ENCODE results near the gene GNB5.

GNB5 gene

GRCh38 chr15:52163321-52164190 lies 27.6 kb downstream of the GNB5 start:
- Mint-ChIP-seq H3K27me3 (no peaks in the 10 kb centered on the region), H3K27ac (no peak overlapping the region), H3K4me3 (no peak overlapping the region), H3K4me1 (peaks cover 45% of the 10 kb centered on the region), H3K9me3 (no peaks in the 10 kb centered on the region), H3K36me3 (peaks cover 34% of the 10 kb centered on the region)
- no peak for ATAC-seq

DNA sequence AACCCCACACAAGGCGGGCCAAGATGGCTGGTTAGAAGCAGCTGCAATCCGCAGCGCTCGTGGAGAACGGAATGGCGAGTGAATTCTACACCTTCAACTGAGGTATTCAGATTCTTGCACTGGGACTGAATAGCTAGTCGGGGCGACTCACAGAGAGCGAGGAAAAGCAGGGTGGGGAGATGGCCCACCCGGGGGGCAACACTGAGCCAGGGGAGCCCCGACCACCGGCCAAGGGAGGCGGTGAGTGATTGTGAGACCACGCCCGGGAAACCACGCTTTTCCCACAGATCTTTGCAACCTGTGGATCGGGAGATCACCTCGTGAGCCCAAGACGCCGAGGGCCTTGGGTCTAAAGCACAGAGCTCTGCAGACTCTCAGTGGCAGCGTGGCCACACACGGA lies 28.3 kb downstream of the GNB5 start:
- no peak for ATAC-seq
- Mint-ChIP-seq H3K4me1 (peaks cover 38% of the 10 kb centered on the region), H3K4me3 (no peak overlapping the region), H3K27ac (no peak overlapping the region), H3K9me3 (no peaks in the 10 kb centered on the region), H3K36me3 (peaks cover 35% of the 10 kb centered on the region), H3K27me3 (no peaks in the 10 kb centered on the region)

GRCh38 chr15:52162260-52162659 lies 28.9 kb downstream of the GNB5 start:
- no peak for ATAC-seq
- Mint-ChIP-seq H3K9me3 (no peaks in the 10 kb centered on the region), H3K36me3 (peaks cover 35% of the 10 kb centered on the region), H3K27me3 (no peaks in the 10 kb centered on the region), H3K4me1 (peaks cover 35% of the 10 kb centered on the region), H3K27ac (no peak overlapping the region), H3K4me3 (no peak overlapping the region)

DNA sequence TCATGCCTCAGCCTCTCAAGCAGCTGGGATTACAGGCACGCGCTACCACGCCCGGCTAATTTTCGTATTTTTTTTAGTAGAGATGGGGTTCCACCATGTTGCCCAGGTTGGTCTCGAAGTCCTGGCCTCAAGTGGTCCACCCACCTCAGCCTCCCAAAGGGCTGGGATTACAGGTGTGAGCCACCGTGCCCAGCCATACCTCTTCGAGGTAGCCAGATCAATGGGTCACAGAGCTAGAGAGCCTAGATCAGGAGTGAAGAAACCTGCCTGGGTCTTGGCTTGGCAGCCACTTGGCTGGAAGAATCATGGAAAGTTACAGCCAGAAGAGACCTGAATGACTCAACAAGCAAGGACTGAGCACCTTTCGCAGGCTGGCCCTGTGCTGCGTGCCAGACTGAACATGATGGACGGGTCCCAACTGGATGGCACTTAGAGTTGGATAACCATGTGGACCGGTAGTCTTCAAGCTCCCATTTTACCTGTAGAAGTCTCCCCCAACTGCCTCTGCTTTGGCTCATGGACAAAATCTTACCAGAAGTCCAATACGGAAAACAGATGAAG lies 29.7 kb downstream of the GNB5 start:
- H3K4me3 Mint-ChIP-seq = no peak overlapping the region
- H3K27ac Mint-ChIP-seq = no peak overlapping the region
- H3K27me3 Mint-ChIP-seq = no peaks in the 10 kb centered on the region
- no peak for ATAC-seq
- peaks cover 28% of the 10 kb centered on the region for H3K4me1 Mint-ChIP-seq
- peaks cover 35% of the 10 kb centered on the region for H3K36me3 Mint-ChIP-seq
- H3K9me3 Mint-ChIP-seq = no peaks in the 10 kb centered on the region

GRCh38 chr15:52159645-52160044 lies 31.5 kb downstream of the GNB5 start:
- H3K4me1 Mint-ChIP-seq = peaks cover 10% of the 10 kb centered on the region
- no peak overlapping the region for H3K27ac Mint-ChIP-seq
- peaks cover 35% of the 10 kb centered on the region for H3K36me3 Mint-ChIP-seq
- no peaks in the 10 kb centered on the region for H3K27me3 Mint-ChIP-seq
- ATAC-seq = no peak
- no peaks in the 10 kb centered on the region for H3K9me3 Mint-ChIP-seq
- no peak overlapping the region for H3K4me3 Mint-ChIP-seq

DNA sequence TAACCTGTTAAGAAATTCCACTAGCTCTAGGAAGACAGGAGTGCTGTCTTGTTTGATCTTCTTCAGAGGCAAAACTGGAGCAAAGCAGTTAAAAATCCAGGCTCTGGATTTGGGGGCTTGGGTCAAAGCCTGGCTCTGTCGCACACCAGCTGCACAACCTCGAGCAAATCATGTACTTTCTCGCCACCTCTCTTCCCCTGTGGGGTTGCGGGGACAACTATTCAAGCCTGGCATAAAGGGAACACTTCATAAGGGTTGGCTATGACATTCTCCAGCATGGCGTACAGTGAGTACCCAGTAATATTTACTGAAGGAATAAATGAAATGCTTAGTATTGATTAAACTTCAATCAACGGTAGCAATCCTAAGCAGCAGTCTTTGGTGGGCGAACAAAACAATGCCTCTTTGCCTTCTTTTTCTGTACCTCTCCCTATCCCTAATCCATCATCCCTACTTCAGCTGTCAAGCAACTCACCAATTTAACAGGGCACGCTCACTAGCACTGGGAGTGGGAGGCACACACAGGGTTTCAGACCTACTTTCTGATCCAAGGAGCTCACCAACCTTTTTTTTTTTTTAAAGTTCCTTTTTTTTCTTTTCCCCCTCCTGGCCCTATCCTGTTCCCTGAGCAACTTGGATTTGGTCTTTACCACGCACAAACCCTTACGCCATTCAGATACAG lies 33.0 kb downstream of the GNB5 start:
- Mint-ChIP-seq H3K4me3 (no peak overlapping the region), H3K4me1 (peaks cover 7% of the 10 kb centered on the region), H3K27me3 (no peaks in the 10 kb centered on the region), H3K9me3 (no peaks in the 10 kb centered on the region), H3K27ac (no peak overlapping the region), H3K36me3 (peaks cover 40% of the 10 kb centered on the region)
- no peak for ATAC-seq

DNA sequence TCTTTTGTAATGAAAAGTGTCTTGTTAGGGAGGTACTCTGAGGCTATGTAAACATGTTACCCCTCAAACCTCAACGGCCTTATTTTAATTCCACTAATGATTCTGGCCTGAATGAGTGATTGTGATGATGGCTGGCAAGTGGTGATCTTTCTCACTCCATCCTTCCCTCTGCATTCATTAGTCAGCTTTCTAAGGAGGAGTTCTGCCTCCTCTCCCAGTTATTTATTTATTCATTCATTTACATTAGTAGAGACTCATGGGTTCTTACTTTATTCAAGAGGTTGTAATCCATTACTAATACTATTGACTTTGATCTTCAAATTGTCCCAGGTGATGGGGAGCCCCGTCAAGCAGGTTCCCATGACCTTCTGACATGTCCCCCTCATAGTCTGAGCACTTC lies 35.3 kb downstream of the GNB5 start:
- no peak for ATAC-seq
- no peak overlapping the region for H3K27ac Mint-ChIP-seq
- H3K9me3 Mint-ChIP-seq = no peaks in the 10 kb centered on the region
- H3K36me3 Mint-ChIP-seq = peaks cover 43% of the 10 kb centered on the region
- no peaks in the 10 kb centered on the region for H3K27me3 Mint-ChIP-seq
- H3K4me3 Mint-ChIP-seq = no peak overlapping the region
- H3K4me1 Mint-ChIP-seq = peaks cover 9% of the 10 kb centered on the region

DNA sequence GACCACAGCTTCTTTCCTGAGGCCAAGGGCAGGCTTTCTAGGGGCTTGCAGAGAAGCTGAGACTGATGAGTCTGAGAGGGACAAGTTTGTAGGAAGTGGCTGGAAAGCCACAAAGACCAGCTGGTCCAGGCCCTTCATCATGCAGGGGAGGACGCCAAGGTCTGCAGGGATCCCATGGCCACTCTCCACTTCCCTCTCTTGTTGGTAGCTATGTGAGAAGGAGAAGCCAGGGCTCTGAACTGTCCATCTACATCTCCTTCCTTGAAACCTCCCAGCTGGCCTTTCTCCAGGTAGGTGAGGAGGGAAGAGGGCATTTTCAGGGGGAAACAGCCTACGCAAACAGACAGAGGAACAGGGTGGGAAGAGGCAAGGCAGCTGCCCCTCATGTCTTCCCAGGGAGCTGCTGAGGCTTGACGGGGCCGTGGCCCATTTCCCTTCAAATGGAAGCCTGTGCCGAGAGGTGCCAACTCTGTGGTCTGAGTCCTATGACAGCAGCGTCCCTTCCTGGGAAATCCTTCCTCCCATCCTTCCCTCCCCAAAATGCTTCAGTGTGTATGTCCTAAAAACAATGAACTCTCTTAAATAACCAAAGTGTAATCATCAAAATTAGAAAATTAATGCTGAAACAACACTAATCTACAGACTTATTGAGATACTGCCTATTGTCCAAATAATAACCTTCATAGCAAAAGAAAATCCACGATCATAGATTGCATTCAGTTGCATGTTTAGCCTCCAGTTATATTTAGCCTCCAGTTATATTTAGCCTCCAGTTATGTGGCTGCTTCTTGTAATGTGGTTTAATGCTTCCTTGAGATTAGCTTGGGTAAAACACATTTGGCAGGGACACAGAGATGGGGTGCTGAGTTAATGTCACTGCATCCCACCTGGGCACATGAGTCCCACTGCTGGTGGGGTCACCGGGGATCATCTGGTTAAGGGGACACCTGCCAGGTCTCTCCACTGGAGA lies 36.0 kb downstream of the GNB5 start:
- no peaks in the 10 kb centered on the region for H3K9me3 Mint-ChIP-seq
- no peaks in the 10 kb centered on the region for H3K27me3 Mint-ChIP-seq
- H3K4me1 Mint-ChIP-seq = peaks cover 16% of the 10 kb centered on the region
- peaks cover 45% of the 10 kb centered on the region for H3K36me3 Mint-ChIP-seq
- ATAC-seq = no peak
- no peak overlapping the region for H3K27ac Mint-ChIP-seq
- no peak overlapping the region for H3K4me3 Mint-ChIP-seq

DNA sequence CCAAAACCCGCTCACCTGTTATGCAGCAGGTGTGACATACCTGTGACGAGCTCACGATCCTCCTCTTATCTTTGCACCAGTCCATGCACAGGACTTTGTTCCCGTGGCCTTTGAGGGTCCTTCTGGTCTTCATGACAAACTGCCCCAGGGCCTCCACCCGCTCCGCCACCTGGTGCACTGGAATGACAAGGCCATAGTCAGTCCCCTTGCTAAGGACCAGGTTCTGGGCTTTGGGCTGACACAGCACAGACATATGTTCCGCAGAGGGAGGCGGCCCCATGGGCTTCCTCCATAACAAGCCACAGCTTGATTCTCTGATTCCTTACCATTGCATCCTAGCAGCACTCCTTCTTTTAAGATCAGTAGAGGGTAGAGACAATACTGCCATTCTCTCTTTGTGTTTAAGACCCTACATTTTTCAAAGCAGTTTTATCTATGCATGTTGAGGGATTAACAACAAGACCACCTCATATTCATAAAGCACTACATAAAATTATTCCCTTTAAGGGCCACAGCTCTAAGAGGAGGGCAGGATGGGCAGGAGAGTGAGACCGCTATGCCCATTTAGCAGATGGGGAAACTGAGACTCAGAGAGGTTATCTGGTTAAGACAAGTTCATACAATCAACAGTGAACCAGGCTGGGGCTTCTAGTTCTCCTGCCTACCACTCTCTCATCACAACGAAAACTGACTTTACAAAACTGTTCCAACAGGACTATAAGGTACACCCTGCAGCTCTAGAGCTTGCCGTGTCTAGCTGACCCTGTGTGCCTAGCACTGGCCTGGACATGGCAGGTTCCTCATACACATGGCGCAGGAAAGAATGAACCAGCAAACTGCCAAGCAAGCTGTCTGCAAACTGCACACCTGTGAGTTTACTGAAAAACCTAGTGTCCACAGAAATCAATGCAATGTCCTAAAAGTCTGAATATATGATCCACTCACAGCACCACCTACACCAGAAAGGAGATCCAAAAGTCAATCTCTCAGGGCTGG lies 37.0 kb downstream of the GNB5 start:
- Mint-ChIP-seq H3K27ac (no peak overlapping the region), H3K36me3 (peaks cover 46% of the 10 kb centered on the region), H3K4me3 (no peak overlapping the region), H3K27me3 (no peaks in the 10 kb centered on the region), H3K9me3 (no peaks in the 10 kb centered on the region), H3K4me1 (peaks cover 18% of the 10 kb centered on the region)
- ATAC-seq = no peak

- no peak overlapping the region for H3K4me3 Mint-ChIP-seq
- H3K36me3 Mint-ChIP-seq = peaks cover 62% of the 10 kb centered on the region
- no peaks in the 10 kb centered on the region for H3K27me3 Mint-ChIP-seq
- peaks cover 18% of the 10 kb centered on the region for H3K4me1 Mint-ChIP-seq
- no peaks in the 10 kb centered on the region for H3K9me3 Mint-ChIP-seq
- H3K27ac Mint-ChIP-seq = peak overlapping the region; percentile 64
- ATAC-seq = no peak
Measured at GRCh38 chr15:52151353-52151752, 39.8 kb downstream of the GNB5 start.

GRCh38 chr15:52150871-52151270 lies 40.3 kb downstream of the GNB5 start:
- ATAC-seq = peak; percentile 55
- H3K27ac Mint-ChIP-seq = peak overlapping the region; percentile 64
- peaks cover 66% of the 10 kb centered on the region for H3K36me3 Mint-ChIP-seq
- no peaks in the 10 kb centered on the region for H3K27me3 Mint-ChIP-seq
- H3K4me1 Mint-ChIP-seq = peaks cover 18% of the 10 kb centered on the region
- H3K9me3 Mint-ChIP-seq = no peaks in the 10 kb centered on the region
- no peak overlapping the region for H3K4me3 Mint-ChIP-seq

GRCh38 chr15:52150043-52150825 lies 41.0 kb downstream of the GNB5 start:
- Mint-ChIP-seq H3K4me1 (peaks cover 18% of the 10 kb centered on the region), H3K27ac (peak overlapping the region; percentile 64), H3K4me3 (no peak overlapping the region), H3K9me3 (no peaks in the 10 kb centered on the region), H3K27me3 (no peaks in the 10 kb centered on the region), H3K36me3 (peaks cover 66% of the 10 kb centered on the region)
- no peak for ATAC-seq

DNA sequence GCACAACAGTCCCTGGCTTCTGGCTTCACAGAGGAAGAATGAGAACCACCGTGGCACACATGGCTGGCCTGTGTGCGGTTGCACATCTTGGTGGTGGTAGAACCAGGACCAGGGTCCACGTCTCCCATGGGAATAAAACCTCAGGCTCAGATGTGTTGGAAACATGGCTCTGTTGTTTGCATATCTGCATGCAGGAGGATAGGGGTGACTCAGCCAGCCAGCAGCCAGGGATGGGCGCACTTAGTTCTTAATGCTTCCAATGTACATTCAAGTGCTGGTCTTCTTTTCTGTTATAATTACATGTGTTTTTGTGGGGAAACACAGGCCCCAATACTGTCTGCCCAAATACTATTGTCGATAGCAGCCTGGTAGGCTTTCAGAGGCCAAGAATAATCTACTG lies 42.8 kb downstream of the GNB5 start:
- Mint-ChIP-seq H3K36me3 (peaks cover 70% of the 10 kb centered on the region), H3K27ac (no peak overlapping the region), H3K4me3 (no peak overlapping the region), H3K27me3 (no peaks in the 10 kb centered on the region), H3K9me3 (no peaks in the 10 kb centered on the region), H3K4me1 (peaks cover 18% of the 10 kb centered on the region)
- ATAC-seq = no peak

Measured in stimulated activated memory B cell treated with anti-CD40 and anti-IgM and Interleukin-4, amounts not matched to agents 10 μg/mL and 1 μg/mL and 100 μg/mL, for 72 hours (primary cell).